Activated T-cell treated with anti-CD3 and anti-CD28 coated beads for 24 hours (primary cell): Measurements from ENCODE around the gene XDH.

Experiments used
- DNase-seq: peaks from one replicate; pipeline ENCODE4 v3.0.0-alpha.2; 2020; ENCODE audit warnings: low read depth

XDH gene

DNA sequence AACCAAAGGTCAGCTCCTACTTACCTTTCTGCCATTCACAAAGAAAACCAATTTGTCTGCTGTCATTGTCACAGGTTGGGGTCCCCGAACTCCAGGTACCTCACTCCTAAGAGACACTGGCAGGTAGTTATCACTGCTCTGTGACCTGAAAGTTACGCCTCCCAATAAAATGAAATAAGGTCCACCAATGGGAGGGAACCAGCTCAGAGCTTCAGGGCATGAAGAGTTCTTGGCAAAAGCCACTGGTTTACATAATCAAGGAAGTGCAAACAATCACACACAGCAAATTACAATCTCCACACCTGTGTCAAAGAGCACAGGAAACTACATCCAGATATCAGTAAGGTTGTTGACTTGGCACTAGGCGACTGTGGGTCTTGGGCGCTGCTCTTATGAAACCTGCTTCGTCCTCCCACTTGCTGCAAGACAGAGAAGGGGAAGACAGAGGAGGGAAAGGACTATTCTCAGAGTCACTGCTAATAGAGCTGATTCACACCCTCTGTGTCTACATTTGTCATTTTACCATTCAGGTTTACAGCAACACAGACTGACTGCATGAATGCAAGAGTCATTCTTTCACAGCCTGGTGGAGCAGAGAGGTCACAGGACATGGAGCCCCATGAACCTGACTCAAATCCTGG lies at the start of gene XDH:
TSS of gene XDH (minus strand) at position 142 of the 641 bp plus-strand sequence. CDS start at position 66, 76 bp downstream.
- DNase-seq = no peak

DNA sequence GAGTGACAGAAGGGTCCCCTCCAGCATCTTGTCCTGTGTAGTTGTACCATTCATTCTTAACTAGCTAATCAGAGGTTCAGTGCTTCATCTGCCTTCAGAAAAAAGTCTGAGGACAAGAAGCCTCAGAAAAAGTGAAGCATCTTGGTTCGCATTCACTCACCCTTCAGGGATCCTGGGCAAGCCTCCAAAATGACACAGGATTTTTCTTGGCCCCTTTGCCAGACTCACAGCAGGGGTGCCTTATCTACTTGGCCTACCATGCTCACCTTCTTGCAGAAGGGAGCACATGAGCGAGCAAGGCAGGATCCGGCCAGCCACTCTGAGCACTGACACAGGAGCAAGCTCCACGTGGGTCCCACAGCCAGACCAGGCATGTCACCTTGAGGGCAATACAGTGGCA lies 43.1 kb upstream of the XDH start:
- no peak for DNase-seq

- DNase-seq = no peak
Measured at GRCh38 chr2:31446848-31447247, 32.3 kb upstream of the XDH start.

- no peak for DNase-seq
Measured at GRCh38 chr2:31442376-31442775, 27.8 kb upstream of the XDH start.

DNA sequence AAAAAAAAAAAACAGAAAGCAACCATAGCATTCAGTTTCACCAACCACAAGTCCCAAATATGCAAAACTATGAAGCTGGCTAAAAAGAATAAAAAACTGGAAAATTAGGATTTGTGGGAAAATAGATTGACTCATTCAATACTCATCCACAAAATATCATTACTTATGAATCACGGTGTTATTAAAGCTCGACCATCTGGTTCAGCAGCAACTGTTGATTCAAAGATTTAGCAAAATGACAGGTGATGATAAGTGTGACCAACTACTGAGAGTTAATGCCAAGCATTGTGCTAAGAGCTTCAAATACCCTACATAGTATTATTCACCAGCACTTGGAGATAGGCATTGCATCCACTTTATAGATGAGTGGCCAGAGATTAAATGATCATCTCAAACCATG lies 26.2 kb upstream of the XDH start:
- DNase-seq = no peak

DNA sequence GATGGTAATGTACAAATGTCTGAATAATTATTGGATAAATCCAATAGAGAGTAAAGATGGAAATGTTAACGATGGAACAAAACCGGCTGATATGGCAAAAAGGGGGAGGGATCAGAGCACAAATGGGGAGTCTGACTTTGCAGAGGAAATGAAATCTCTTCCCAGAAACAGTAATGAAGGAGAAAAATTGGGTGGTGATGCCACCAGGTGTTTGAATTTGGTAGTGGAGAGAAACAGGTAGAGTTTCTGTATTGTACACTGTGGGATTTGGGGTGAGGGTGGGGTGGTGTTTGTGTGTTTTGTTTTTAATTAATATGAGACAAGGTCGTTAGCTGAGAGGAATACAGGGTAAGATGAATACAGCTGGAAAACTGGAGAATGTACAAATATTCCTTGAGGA lies 20.4 kb upstream of the XDH start:
- DNase-seq = no peak

DNA sequence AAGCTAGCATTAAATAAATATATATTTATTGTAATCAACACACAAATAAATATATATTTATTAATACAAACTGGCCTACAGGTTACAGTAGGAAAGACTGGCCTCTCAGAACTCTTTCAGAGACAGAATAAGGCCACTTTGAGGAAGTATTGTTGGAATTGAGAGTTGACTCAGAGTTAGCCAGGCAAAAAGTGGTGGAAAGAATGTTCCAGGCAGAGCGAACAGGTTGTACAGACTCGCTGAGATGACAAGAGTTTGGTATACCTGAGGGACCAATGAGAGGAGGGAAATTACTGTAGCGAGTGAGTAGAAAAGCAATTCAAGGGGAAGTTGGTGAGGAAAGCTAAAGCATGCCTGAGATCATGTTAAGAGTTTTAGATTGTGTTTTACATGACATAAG lies 19.0 kb upstream of the XDH start:
- no peak for DNase-seq

DNA sequence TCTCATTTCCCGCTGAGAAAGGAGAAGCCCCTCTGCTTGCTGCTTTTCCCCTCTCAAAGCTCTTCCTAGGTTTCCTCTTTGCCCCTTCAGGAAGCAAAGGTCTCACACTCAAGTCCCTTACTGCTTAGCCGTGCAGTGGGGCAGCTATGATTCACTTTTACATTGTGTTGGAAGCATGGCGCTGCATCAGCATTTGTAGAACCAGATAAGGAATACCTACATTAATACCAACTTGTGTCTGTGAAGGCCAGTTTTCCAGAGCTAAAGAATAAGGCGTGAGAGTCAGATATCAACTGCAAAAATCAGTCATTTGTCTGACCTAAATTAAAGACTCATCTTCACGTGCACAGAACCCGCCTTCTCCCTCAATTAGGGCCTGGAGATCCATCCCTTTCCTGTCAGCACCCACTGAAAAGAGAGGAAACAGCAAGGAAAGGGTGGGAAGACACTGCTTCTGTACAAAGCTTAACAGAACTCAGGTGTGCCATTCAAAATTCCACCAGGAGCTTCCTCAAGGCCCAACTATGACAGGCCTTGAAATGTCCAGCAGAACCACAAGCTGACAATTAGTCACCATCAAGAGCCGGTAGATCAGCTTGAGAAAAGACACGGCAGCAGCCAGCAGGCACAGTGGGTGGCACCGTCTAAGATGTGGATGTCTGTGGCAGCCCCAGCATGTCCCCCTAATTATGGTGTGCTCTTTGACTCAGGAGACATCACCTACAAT lies 16.1 kb upstream of the XDH start:
- DNase-seq = no peak

DNA sequence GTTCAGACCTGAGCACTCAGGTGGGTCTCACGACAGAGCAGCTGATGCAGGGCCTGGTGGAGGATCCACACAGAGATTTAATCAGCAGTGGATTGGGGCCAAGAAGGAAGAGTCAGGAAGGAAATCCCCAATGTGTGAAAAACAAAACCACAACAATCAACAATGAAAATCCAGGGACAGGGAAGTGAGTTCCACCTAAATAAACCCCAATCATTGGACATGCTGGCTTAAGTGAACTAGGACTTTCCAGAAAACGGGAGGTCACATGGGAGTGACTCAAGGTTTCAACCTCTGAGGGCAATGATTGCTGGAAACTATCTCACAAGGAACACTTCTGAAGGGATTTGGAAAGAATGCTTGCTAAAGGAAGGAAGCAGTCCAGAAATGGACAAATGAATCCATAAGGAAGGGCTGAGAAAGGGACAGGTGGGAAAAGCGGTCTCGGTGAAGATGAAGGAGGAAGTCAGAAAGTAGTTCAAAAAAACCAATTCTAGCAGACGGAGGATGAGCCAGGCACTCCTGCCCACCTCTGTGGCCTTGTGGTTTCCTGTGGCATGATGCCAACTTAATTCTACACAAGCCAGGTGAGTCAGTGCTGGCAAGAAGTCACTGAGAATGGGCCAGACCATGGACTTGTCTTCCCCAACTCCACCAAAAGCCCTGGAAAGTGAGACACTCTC lies 15.4 kb upstream of the XDH start:
- DNase-seq = peak; percentile 26

DNA sequence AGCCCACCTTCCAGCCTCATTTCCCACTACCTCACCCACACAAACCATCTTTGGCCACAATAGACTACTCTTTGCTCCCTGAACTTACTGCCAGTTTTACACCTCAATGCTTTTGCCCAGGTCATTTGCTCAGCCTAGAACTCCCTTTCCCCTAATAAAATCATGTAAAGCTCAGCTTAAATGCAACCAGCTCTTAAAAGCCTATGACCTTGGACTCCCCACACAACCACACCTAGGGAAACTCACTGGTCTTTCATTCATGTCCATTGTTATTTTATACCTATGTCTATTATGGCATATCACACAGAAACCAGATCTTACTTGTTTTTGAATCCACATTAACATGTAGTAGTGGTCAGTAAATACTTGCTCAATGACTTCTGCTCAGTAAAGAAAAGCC lies 14.5 kb upstream of the XDH start:
- no peak for DNase-seq

DNA sequence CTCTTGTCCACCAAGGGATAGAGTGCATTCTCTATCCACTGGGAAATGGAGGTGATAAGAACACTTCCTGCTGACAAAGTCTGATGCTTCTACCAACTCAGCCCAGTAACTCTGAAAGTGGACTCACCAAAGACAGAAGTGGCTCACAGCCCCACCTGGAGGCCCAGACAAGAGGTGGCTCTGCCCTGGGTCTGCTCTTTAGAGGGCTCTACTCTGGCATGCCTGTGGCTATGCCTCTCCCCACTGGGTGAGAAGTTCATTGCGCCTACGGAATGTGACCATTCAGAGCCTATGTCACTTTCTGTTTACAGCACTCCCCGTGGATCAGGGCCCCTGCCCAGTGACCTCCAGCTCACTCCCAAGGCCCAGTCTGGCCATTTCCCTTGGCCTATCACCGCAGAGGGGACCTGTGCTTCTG lies 13.5 kb upstream of the XDH start:
- no peak for DNase-seq

DNA sequence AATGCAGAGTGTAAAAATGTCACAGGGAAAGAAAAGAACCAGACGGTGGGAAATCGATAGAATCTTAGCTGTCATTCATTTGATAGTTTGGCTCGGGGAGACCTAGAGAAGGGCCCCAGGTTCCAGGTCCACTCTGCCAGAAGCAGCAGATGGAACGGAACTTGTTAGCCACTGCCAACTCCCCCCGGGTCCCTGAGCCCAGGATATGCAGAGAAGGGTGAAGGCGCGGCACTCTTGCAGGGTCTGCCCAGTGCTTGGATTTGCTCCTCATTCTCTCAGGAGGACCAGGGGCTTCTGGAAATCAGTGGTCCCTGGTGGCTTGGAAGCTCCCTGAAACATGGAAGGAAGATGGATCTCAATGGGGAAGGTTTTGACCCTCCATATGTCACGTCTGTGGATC lies 11.6 kb upstream of the XDH start:
- no peak for DNase-seq

DNA sequence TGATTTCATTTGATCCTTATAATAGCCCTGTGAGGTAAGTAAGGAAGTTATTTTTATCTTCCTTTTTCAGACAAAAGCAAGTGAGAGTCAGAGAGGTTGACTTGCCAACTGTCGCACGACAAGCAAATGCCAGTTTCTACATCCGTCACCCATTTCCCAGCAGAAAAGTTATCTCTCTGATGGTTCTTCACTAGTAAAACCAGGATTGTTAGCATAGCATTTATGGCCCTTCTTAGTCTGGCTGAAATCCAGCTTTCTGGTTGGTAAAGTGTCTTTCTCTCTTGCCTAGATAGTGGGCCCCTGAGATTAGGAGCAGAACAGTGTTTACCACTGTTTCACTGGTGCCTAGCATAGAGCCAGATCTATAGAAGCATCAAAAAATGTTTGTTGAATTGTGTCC lies 7.1 kb upstream of the XDH start:
- DNase-seq = no peak

DNA sequence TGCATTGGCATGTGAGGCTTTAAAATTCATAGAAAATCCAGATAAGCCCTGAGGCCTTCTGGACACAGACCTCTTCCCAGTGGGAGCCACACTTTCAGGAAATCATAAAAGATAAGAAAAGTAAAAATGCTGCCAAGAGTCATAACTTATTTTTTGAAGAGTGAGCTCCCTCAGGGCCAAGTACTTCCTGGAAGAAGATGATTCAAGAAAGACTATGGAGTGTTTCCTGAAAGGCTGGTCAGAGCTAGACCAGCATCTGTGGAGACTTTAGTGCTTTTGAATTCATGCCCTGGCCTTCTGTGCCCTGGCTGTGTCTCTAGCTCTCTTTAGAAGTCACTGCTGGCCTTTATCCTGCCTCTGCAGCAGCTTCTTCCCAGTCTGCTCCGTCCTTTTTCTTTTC lies 6.4 kb upstream of the XDH start:
- no peak for DNase-seq

DNA sequence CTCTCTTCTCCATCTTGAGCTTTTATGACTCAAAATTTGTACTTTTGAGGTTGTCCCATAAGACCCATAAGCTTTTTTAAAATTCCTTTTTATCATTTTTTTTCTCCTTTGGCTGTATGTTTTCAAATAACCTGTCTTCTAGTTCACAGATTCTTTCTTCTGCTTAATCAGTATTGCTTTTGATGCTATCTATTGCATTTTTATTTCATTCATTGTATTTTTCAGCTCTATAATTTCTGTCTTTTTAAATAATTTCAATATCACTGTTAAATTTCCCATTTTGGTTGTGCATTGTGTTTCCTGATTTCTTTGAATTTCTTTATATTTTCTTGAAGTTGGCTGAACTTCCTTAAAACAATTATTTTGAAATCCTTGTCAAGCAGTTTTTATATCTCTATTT lies 4.8 kb upstream of the XDH start:
- DNase-seq = no peak

GRCh38 chr2:31415421-31415820 lies 879 bp upstream of the XDH start:
- no peak for DNase-seq

GRCh38 chr2:31413862-31414550 lies 536 bp downstream of the XDH start:
- DNase-seq = no peak

DNA sequence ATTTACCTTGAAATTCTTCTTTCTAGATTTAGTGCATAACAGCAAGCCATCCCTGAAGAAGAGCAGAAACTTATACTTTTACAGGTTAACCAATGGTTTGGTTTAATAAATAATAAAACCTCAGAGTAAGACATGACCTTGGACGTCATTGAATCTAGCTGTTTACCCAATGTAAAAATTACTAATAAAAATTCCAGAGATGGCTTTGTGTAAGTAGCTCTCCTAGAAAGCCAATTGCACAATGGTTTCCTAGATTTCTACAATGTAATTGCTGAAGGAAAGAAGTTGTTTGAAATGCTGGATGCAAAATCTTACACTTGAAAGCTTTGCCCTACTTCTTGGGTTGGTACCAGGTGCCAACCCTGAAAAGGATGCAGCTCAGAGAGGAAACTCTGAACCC lies 1.5 kb downstream of the XDH start:
- DNase-seq = no peak

GRCh38 chr2:31411771-31412170 lies 2.8 kb downstream of the XDH start:
- no peak for DNase-seq

DNA sequence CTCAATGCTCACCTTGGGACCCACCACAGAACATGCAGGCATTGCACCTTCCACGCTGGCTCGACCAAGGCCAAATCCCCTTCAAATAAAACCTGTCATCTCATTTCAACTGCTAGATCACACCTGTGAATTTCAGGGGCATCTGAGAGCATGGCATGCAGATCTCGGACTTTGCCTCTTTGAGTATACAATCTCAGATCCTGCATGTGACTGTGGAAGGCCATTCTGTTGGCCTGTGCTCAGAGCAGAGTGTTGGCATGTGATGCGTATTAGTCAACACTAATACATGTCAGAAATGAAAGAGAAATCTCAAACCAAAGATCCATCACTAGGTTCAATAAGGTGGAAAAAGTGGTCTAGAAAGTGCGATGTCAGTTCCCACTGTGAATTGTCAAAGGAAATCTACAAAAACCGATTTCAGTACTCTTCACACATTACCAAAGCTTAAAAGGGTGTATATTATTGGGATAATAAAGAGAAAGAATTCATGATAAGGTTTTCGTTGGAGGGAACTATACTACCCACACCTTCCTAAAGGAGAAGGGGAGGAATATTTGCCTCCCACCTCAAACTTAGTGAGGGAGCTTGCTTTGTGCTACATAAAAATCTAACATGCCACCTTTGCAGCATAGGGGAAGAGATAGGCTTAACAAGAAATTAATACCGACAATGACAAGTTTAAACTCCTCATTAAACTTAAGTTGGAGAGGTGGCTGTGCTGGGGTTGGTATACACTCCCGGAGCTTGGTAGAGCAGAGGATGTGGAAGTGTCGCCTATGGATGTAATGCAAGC lies 7.8 kb downstream of the XDH start:
- no peak for DNase-seq

DNA sequence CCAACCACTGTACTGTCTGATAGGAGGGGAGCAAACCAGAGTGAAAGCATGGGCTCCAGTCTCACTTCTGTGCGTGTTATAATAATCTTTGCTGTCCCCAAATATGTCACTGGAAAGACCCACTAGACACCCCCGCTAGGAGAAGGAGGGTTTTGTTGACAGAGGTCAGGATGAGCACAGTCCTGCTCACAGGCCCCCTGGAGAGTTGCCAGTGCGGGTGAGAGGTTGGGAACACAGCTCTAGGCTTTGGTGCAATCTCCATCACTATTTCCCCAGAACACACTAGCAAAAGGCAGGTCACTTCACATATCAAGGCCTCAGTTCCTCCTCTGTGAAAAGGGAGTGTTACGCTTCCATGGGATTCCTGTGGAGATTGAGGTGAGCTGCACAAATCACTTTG lies 9.7 kb downstream of the XDH start:
- no peak for DNase-seq

DNA sequence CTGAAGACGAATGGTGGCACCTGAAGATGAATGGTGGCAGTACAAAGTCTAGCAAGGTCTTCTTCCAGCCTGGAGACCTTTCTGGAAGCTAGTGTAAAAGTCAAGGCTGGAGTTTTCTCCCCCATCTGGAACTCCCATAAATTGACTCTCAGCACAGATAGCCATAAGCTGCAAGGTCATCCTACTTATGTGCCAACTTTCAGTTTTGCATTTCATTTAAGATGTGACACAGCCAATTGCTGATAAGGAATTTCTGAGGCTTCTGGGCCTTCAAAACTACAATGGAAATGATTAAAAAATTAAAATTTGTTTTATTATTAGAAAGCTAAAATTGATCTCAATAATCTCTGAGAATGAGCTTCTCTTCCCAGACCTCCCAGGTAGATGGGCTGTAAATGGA lies 10.2 kb downstream of the XDH start:
- no peak for DNase-seq
